Astrocyte (in vitro differentiated cells and primary cell): ENCODE data around the gene CAPN5. TPM values are rescaled to one million over a fixed set of nuclear protein-coding genes. Genes with fewer than 3 reads are reported as not detected.
A peak's percentile ranks its signal among the peaks of the same experiment; 100 is the strongest.

Experiments
- DNase-seq: peaks from one replicate; pipeline ENCODE4 v3.0.0-alpha.2; 2010; ENCODE audit warnings: low read depth
- FAIRE-seq: peaks from 2 replicates; lab custom pipeline; 2011; peaks lifted over from hg19 to GRCh38; lab: Jason Lieb, UNC
- H2AFZ ChIP-seq: 2 replicates; pipeline ENCODE4 v1.6.0; 2012; ENCODE audit warnings: low read depth, low read length, inconsistent platforms
- H3K27ac ChIP-seq: 2 replicates; pipeline ENCODE4 v1.5.1; 2011; ENCODE audit warnings: low read depth, low read length, inconsistent platforms
- H3K27me3 ChIP-seq: 2 replicates; pipeline ENCODE4 v1.6.0; 2011; ENCODE audit warnings: low read length, inconsistent platforms; ENCODE audit not compliant: insufficient read depth
- H3K36me3 ChIP-seq: 2 replicates; pipeline ENCODE4 v1.5.1; 2011; ENCODE audit warnings: low read length, inconsistent platforms; ENCODE audit not compliant: insufficient read depth
- H3K4me1 ChIP-seq: 2 replicates; pipeline ENCODE4 v1.5.1; 2011; ENCODE audit warnings: low read length, inconsistent platforms; ENCODE audit not compliant: insufficient read depth
- H3K4me2 ChIP-seq: 2 replicates; pipeline ENCODE4 v1.6.0; 2012; ENCODE audit warnings: low read length, inconsistent platforms
- H3K4me3 ChIP-seq: 2 replicates; pipeline ENCODE4 v1.5.1; 2011; ENCODE audit warnings: low read depth, mild to moderate bottlenecking, low read length, inconsistent platforms; ENCODE audit not compliant: insufficient read depth
- H3K79me2 ChIP-seq: 2 replicates; pipeline ENCODE4 v1.6.0; 2012; ENCODE audit warnings: mild to moderate bottlenecking, low read length, inconsistent platforms; ENCODE audit not compliant: insufficient read depth
- H3K9ac ChIP-seq: 2 replicates; pipeline ENCODE4 v1.6.0; 2012; ENCODE audit warnings: mild to moderate bottlenecking, low read length, inconsistent platforms
- H3K9me3 ChIP-seq: 2 replicates; pipeline ENCODE4 v1.5.1; 2012; ENCODE audit warnings: low read depth, mild to moderate bottlenecking, low read length, inconsistent platforms; ENCODE audit not compliant: insufficient read depth
- H4K20me1 ChIP-seq: 2 replicates; pipeline ENCODE4 v1.6.0; 2012; ENCODE audit warnings: low read length, inconsistent platforms; ENCODE audit not compliant: insufficient read depth
- H3K27ac Mint-ChIP-seq: one replicate; pipeline ENCODE4 v1.8.0; 2021; ENCODE audit warnings: mild to moderate bottlenecking, mixed read lengths; ENCODE audit not compliant: unreplicated experiment
- H3K27me3 Mint-ChIP-seq: one replicate; pipeline ENCODE4 v1.8.0; 2021; ENCODE audit warnings: low read depth, mixed read lengths; ENCODE audit not compliant: unreplicated experiment
- H3K36me3 Mint-ChIP-seq: one replicate; pipeline ENCODE4 v1.8.0; 2021; ENCODE audit warnings: low read depth, mixed read lengths; ENCODE audit not compliant: unreplicated experiment
- H3K4me1 Mint-ChIP-seq: one replicate; pipeline ENCODE4 v1.8.0; 2021; ENCODE audit warnings: low read depth, mixed read lengths; ENCODE audit not compliant: unreplicated experiment
- H3K4me3 Mint-ChIP-seq: one replicate; pipeline ENCODE4 v1.8.0; 2021; ENCODE audit warnings: mild to moderate bottlenecking, moderate library complexity, mixed read lengths; ENCODE audit not compliant: unreplicated experiment
- H3K9me3 Mint-ChIP-seq: one replicate; pipeline ENCODE4 v1.8.0; 2021; ENCODE audit warnings: mild to moderate bottlenecking, mixed read lengths; ENCODE audit not compliant: unreplicated experiment
- EZH2 ChIP-seq: IDR thresholded peaks from 2 replicates; pipeline ENCODE4 v1.6.1; 2012; ENCODE audit warnings: mild to moderate bottlenecking, low read length, inconsistent platforms; ENCODE audit not compliant: insufficient read depth
- total RNA-seq: library from RNA; stranded (reverse); gene quantifications from 2 replicates; pipeline ENCODE4 v1.2.1, GENCODE V29; 2021
- TF ChIP-seq, protein P1 (sequence below): IDR thresholded peaks from 2 replicates; pipeline ENCODE4 v1.5.1; 2011; ENCODE audit warnings: low read depth, mild to moderate bottlenecking, inconsistent platforms, low read length, moderate library complexity; ENCODE audit not compliant: insufficient read depth

CAPN5 gene
- total RNA-seq, 1 donor from 2014 or later: 17.4 TPM

DNA sequence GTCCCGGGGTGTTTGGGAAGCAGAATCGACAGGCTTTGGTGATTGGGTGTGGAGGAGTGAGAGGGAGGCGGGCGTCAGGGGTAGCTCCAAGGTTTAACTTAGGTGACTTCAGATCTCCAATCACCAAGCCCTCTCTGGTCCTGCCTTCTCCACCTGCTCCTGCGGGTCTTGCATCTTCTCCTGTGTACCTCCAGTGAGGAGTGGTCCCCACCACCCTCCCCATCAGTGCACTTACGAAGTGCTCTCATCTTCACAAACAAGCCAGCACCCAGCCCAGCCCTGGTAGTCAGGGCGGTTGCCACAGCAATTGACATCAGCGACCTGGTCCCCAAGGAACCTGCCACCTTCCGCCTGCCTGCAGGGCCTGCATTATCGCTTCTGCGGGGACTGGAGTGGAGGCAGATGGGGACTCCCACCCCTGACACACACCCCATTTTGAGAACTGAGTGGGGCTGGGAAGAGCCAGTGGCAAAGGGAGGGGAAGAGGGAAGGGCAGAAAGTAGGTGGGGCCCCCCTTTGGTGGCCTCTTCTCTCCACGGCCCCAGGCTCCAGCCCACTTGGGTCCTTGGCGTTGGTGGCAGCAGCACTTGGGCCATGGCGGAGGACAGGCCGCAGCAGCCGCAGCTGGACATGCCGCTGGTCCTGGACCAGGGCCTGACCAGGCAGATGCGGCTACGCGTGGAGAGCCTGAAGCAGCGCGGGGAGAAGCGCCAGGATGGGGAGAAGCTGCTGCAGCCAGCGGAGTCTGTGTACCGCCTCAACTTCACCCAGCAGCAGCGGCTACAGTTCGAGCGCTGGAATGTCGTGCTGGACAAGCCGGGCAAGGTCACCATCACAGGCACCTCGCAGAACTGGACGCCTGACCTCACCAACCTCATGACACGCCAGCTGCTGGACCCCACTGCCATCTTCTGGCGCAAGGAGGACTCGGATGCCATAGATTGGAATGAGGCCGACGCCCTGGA lies 35.8 kb downstream of the CAPN5 start, which contains the start of gene OMP:
TSS of gene OMP (plus strand) at position 595 of the 965 bp plus-strand sequence. CDS start at position 595, 0 bp downstream.
- no peak for FAIRE-seq
- no peak for DNase-seq
- peaks cover 4% of the 10 kb centered on the region for H3K9me3 Mint-ChIP-seq

DNA sequence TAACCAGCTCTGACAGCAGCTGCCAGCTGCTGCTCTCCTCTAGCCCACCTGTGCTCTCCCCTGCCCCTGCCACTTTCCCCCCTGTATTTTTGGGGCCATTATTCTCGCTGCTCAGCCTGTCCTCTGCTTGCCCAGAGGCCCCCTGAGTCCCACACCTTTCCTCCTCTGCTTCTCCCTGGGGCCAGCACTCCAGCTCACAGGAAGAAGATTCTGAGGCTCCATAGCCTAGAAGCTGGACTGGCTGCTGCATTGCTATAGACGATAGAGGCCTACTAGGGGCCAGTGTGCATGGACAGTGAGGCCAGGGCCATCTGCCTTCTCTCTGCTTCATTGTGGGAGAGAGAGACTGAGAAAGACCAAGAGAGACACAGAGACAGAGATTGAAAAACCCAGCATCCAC lies 36.5 kb downstream of the CAPN5 start:
- Mint-ChIP-seq H3K9me3 (peaks cover 4% of the 10 kb centered on the region), H3K4me1 (peaks cover 16% of the 10 kb centered on the region), H3K4me3 (no peak overlapping the region), H3K27me3 (peaks cover 2% of the 10 kb centered on the region), H3K36me3 (peaks cover 11% of the 10 kb centered on the region), H3K27ac (no peak overlapping the region)
- no peak overlapping the region for H3K27ac ChIP-seq
- H3K9ac ChIP-seq: no peak overlapping the region
- H3K4me2 ChIP-seq: no peak overlapping the region
- peaks cover 28% of the 10 kb centered on the region for H4K20me1 ChIP-seq
- no peaks in the 10 kb centered on the region for H3K79me2 ChIP-seq
- H3K27me3 ChIP-seq: no peaks in the 10 kb centered on the region
- no peak overlapping the region for H2AFZ ChIP-seq
- H3K9me3 ChIP-seq: no peaks in the 10 kb centered on the region
- H3K4me3 ChIP-seq: no peak overlapping the region
- no peaks in the 10 kb centered on the region for H3K36me3 ChIP-seq
- peaks cover 18% of the 10 kb centered on the region for H3K4me1 ChIP-seq
- DNase-seq (no peak), FAIRE-seq (no peak)
- no peak for TF ChIP-seq EZH2
- TF ChIP-seq, protein P1, sequence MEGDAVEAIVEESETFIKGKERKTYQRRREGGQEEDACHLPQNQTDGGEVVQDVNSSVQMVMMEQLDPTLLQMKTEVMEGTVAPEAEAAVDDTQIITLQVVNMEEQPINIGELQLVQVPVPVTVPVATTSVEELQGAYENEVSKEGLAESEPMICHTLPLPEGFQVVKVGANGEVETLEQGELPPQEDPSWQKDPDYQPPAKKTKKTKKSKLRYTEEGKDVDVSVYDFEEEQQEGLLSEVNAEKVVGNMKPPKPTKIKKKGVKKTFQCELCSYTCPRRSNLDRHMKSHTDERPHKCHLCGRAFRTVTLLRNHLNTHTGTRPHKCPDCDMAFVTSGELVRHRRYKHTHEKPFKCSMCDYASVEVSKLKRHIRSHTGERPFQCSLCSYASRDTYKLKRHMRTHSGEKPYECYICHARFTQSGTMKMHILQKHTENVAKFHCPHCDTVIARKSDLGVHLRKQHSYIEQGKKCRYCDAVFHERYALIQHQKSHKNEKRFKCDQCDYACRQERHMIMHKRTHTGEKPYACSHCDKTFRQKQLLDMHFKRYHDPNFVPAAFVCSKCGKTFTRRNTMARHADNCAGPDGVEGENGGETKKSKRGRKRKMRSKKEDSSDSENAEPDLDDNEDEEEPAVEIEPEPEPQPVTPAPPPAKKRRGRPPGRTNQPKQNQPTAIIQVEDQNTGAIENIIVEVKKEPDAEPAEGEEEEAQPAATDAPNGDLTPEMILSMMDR: no peak

More for the DNA sequence above, 35.8 kb downstream of the CAPN5 start, which contains the start of gene OMP:
- Mint-ChIP-seq H3K27ac (no peak within 1 kb of the TSS), H3K4me1 (peaks cover 9% of the 10 kb centered on the region), H3K27me3 (no peaks in the 10 kb centered on the region), H3K36me3 (peaks cover 11% of the 10 kb centered on the region), H3K4me3 (no peak within 1 kb of the TSS)
- no peak within 1 kb of the TSS for H3K4me3 ChIP-seq
- no peak within 1 kb of the TSS for H2AFZ ChIP-seq
- H3K27me3 ChIP-seq: no peaks in the 10 kb centered on the region
- no peak within 1 kb of the TSS for H3K27ac ChIP-seq
- H3K36me3 ChIP-seq: no peaks in the 10 kb centered on the region
- H3K9ac ChIP-seq: no peak within 1 kb of the TSS
- H3K79me2 ChIP-seq: no peaks in the 10 kb centered on the region
- peaks cover 10% of the 10 kb centered on the region for H3K4me1 ChIP-seq
- no peaks in the 10 kb centered on the region for H3K9me3 ChIP-seq
- peaks cover 25% of the 10 kb centered on the region for H4K20me1 ChIP-seq
- no peak within 1 kb of the TSS for H3K4me2 ChIP-seq
- TF ChIP-seq, protein P1: no peak
- no peak for TF ChIP-seq EZH2

DNA sequence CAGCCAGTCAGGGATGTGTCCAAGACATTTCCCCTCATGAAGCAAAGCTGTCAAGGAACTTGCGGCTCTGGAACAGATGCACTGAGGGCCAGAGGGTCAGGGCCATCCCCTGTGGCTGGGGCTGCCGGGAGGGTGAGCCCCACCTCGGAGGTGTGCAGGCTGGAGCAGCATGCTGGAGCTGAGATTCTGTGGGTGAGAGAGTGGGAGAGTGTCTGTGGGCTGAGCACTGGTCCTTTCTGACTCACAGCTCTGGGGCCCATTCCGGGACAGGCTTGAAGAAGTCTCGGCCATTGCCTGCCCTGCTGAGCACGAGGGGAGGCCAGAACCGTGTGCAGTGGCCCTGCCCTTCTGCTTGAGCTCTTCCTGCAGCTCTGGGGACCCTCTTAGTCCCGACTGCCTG lies 38.0 kb downstream of the CAPN5 start:
- no peak overlapping the region for H2AFZ ChIP-seq
- no peak overlapping the region for H3K9ac ChIP-seq
- no peak overlapping the region for H3K27ac Mint-ChIP-seq
- peaks cover 4% of the 10 kb centered on the region for H3K27me3 Mint-ChIP-seq
- FAIRE-seq: no peak
- no peak overlapping the region for H3K4me3 ChIP-seq
- no peaks in the 10 kb centered on the region for H3K9me3 ChIP-seq
- no peaks in the 10 kb centered on the region for H3K36me3 ChIP-seq
- H3K4me1 Mint-ChIP-seq: peaks cover 18% of the 10 kb centered on the region
- peaks cover 11% of the 10 kb centered on the region for H3K36me3 Mint-ChIP-seq
- H4K20me1 ChIP-seq: peaks cover 28% of the 10 kb centered on the region
- no peak overlapping the region for H3K4me3 Mint-ChIP-seq
- peak; percentile 36 for DNase-seq
- no peaks in the 10 kb centered on the region for H3K79me2 ChIP-seq
- peaks cover 4% of the 10 kb centered on the region for H3K9me3 Mint-ChIP-seq
- no peak overlapping the region for H3K27ac ChIP-seq
- H3K4me2 ChIP-seq: no peak overlapping the region
- peaks cover 31% of the 10 kb centered on the region for H3K4me1 ChIP-seq
- TF ChIP-seq, protein P1: no peak
- no peak for TF ChIP-seq EZH2
- no peaks in the 10 kb centered on the region for H3K27me3 ChIP-seq
